HepG2 (cell line): ENCODE measurements around the gene CENPL. TPM values are rescaled to one million over a fixed set of nuclear protein-coding genes. Genes with fewer than 3 reads are reported as not detected.

Experiments
- ATF7-NPFF ChIP-seq: sonication (generic); formaldehyde crosslinking; IDR thresholded peaks from 2 replicates; pipeline ENCODE4 v1.8.1; 2023; ENCODE audit warnings: mild to moderate bottlenecking, low read depth, missing genetic modification reagents, moderate library complexity
- CREBL2 ChIP-seq: sonication (generic); formaldehyde crosslinking; IDR thresholded peaks from 2 replicates; pipeline ENCODE4 v1.8.1; 2023; ENCODE audit warnings: missing genetic modification reagents, mild to moderate bottlenecking, borderline replicate concordance
- DZIP1 ChIP-seq: sonication (generic); formaldehyde crosslinking; IDR thresholded peaks from 2 replicates; pipeline ENCODE4 v1.5.0; 2020; ENCODE audit warnings: mild to moderate bottlenecking, missing genetic modification reagents
- HMGXB3 ChIP-seq: sonication (generic); formaldehyde crosslinking; IDR thresholded peaks from 2 replicates; pipeline ENCODE4 v1.4.0; 2020; ENCODE audit warnings: missing genetic modification reagents, borderline replicate concordance
- LBX2 ChIP-seq: sonication (generic); formaldehyde crosslinking; IDR thresholded peaks from 2 replicates; pipeline ENCODE4 v1.5.0; 2020; ENCODE audit warnings: missing genetic modification reagents, mild to moderate bottlenecking, borderline replicate concordance
- MYC ChIP-seq: sonication (generic); formaldehyde crosslinking; IDR thresholded peaks from 2 replicates; pipeline ENCODE4 v1.9.0; 2021; ENCODE audit warnings: missing genetic modification reagents, borderline replicate concordance
- NFRKB ChIP-seq: fragments of 450-650 bp; IDR thresholded peaks from 2 replicates; pipeline ENCODE4 v1.6.1; 2017
- RAD51 ChIP-seq: fragments of 450-650 bp; IDR thresholded peaks from 2 replicates; pipeline ENCODE4 v1.6.1; 2016; ENCODE audit warnings: borderline replicate concordance
- SETDB1 ChIP-seq: sonication (generic); formaldehyde crosslinking; IDR thresholded peaks from 2 replicates; pipeline ENCODE4 v1.5.1; 2020; ENCODE audit warnings: missing genetic modification reagents, mild to moderate bottlenecking, borderline replicate concordance
- SPEN ChIP-seq: sonication (generic); formaldehyde crosslinking; IDR thresholded peaks from 2 replicates; pipeline ENCODE4 v1.5.1; 2020; ENCODE audit warnings: low read depth, mild to moderate bottlenecking, missing genetic modification reagents
- ZBTB1 ChIP-seq: sonication (generic); formaldehyde crosslinking; IDR thresholded peaks from 2 replicates; pipeline ENCODE4 v1.4.0; 2020; ENCODE audit warnings: missing genetic modification reagents, borderline replicate concordance
- ZFP82 ChIP-seq: sonication (generic); formaldehyde crosslinking; IDR thresholded peaks from 2 replicates; pipeline ENCODE4 v1.5.1; 2020; ENCODE audit warnings: mild to moderate bottlenecking, missing genetic modification reagents, borderline replicate concordance
- ZHX1 ChIP-seq: sonication (generic); formaldehyde crosslinking; IDR thresholded peaks from 2 replicates; pipeline ENCODE4 v1.8.1; 2022; ENCODE audit warnings: low read depth, mild to moderate bottlenecking, missing genetic modification reagents
- ZNF234 ChIP-seq: sonication (generic); formaldehyde crosslinking; conservative IDR thresholded peaks from 2 replicates; pipeline ENCODE4 v1.5.1; 2020; ENCODE audit warnings: mild to moderate bottlenecking, missing genetic modification reagents
- ZNF253 ChIP-seq: sonication (generic); formaldehyde crosslinking; IDR thresholded peaks from 2 replicates; pipeline ENCODE4 v1.8.0; 2022; ENCODE audit warnings: mild to moderate bottlenecking, missing genetic modification reagents, borderline replicate concordance
- ZNF430 ChIP-seq: sonication (generic); formaldehyde crosslinking; IDR thresholded peaks from 2 replicates; pipeline ENCODE4 v1.9.0; 2021; ENCODE audit warnings: mild to moderate bottlenecking, missing genetic modification reagents
- ZNF547 ChIP-seq: sonication (generic); formaldehyde crosslinking; IDR thresholded peaks from 2 replicates; pipeline ENCODE4 v1.5.1; 2020; ENCODE audit warnings: mild to moderate bottlenecking, missing genetic modification reagents
- ZNF878 ChIP-seq: sonication (generic); formaldehyde crosslinking; IDR thresholded peaks from 2 replicates; pipeline ENCODE4 v1.8.1; 2023; ENCODE audit warnings: mild to moderate bottlenecking, missing genetic modification reagents, moderate library complexity
- polyA plus RNA-seq, 8 experiments: library from polyadenylated mRNA; depleted of rRNA in 3 of 8; stranded (reverse) in 7 of 8; unstranded in 1 of 8; fragments of >200 nt; fragmentation: Illumina TruSeq in 4 of 8; extraction: Trizol in 4 of 8; gene quantifications; 2 replicates each; pipeline versions ENCODE4 v1.2.1 to v1.2.3, GENCODE V29; 2011 to 2016; ENCODE audit warnings: low read depth in 4 of 8, missing spikeins in 1 of 8, mixed read lengths in 1 of 8; ENCODE audit not compliant: insufficient read depth in 1 of 8
- total RNA-seq, 5 experiments: library from RNA; depleted of rRNA; stranded (reverse); fragments of >200 nt; fragmentation: Illumina TruSeq; extraction: Trizol; gene quantifications; 2 replicates each; pipeline ENCODE4 v1.2.3, GENCODE V29; 2016; ENCODE audit warnings: low read depth in 1 of 5

CENPL gene
- total and polyA plus RNA-seq, 2 of the 13 experiments (the other 11 are each of a cell fraction or from before 2014, with no cell fraction given), result 4.4 to 14.2 TPM

- no peak; the same call in 1 of the 2 replicates for TF ChIP-seq HMGXB3 (CRISPR knock-in tag)
- TF ChIP-seq ZBTB1 (CRISPR knock-in tag), result no peak
- TF ChIP-seq ZNF430, result no peak; the same call in 1 of the 2 replicates
- peak; percentile 17; the same call in 1 of the 2 replicates for TF ChIP-seq ZFP82 (CRISPR knock-in tag)
- no peak for TF ChIP-seq SPEN (CRISPR knock-in tag)
- TF ChIP-seq CREBL2 (CRISPR knock-in tag), result no peak
- no peak for TF ChIP-seq DZIP1
- peak; percentile 58; the same call in 1 of the 2 replicates for TF ChIP-seq MYC (CRISPR knock-in tag)
- no peak for TF ChIP-seq RAD51
- TF ChIP-seq LBX2, result no peak
- TF ChIP-seq ATF7-NPFF (CRISPR knock-in tag), result peak; percentile 51; the same call in 1 of the 2 replicates
- no peak for TF ChIP-seq ZNF234 (CRISPR knock-in tag)
- TF ChIP-seq SETDB1 (CRISPR knock-in tag), result no peak
- TF ChIP-seq NFRKB, result no peak
- no peak for TF ChIP-seq ZNF253 (CRISPR knock-in tag)
- TF ChIP-seq ZNF878 (CRISPR knock-in tag), result no peak
- no peak for TF ChIP-seq ZNF547
- TF ChIP-seq ZHX1, result 0 out of 2 replicates have a peak, but pooled peaks have one; percentile 71
Observed at GRCh38 chr1:173868266-173869020, 43.8 kb upstream of the CENPL start, which contains the start of gene ZBTB37 (continued).
